ENCODE data around the gene SPTB.

Gene SPTB

DNA sequence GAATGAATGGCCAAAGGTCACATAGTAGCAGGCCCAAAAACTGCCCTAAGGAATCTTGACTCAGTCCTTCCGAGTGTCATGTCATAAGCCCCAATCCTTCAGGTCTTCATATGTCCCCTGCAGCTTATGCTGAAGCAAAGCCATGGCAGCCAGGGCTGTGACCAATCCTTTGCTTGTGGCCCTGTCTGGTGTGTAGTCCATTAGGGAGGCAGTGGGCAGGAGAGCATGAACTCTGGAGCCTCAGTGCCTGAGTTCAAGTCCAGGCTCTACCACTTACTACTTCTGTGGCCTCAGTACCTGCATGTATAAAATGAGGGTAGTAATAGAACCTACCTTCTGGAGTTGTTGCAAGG, 155.2 kb downstream of the SPTB start:
- in situ Hi-C loops (cut with HindIII; ENCODE audit: low pct_unique_long_range_greater_than_20kb, low sequenced_read_pairs), result no loop called here
- TF ChIP-seq JUND (IDR thresholded peaks at IDR 0.05; ENCODE audit: low read depth), result no peak
- no peak for DNase-seq (ENCODE audit: low read depth in 1 of 2, low spot score in 1 of 2)

DNA sequence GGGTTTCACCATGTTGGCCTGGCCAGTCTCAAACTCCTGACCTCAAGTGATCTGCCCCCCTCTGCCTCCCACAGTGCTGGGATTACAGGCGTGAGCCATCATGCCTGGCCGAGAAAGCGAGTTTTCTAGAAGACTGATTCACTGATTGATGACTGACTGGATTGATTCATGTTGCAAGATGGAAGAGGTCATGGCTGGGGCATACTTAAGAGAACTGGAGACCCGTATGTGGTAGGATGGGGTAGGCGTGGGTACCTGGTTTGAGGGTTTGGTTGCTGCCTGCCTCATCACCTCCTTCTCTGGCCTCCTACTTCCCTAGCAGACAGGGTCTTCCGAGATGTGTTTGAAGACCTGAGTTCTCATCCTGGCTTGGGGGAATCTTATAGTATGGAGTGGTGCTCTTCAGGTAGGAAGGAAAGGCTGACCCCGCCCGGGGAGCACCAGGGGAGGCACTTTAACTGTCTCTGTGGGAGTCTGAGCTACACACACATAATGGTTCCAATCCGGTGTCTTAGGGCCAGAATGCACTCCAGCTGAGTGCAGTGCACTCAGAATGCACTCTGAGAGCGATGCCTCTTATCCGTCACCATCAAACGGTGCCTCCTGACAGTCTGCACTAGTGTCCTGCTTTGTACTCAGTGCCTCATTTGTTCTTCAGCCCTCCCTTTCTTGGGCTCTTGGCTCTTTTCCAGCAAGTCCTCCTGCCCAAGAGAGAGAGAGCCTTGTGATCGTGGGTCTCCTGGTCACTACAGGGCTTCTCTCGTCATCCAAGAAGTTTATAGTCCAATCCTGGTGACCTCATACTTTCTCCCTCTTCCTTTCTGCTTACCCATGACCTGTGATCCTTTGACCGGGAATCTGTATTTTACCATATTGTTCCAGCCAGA, 155.8 kb downstream of the SPTB start:
- TF ChIP-seq JUND (IDR thresholded peaks at IDR 0.05; ENCODE audit: low read depth), result no peak
- in situ Hi-C loops (cut with HindIII; ENCODE audit: low pct_unique_long_range_greater_than_20kb, low sequenced_read_pairs), result no loop called here
- no peak for DNase-seq (ENCODE audit: low read depth in 1 of 2, low spot score in 1 of 2)

DNA sequence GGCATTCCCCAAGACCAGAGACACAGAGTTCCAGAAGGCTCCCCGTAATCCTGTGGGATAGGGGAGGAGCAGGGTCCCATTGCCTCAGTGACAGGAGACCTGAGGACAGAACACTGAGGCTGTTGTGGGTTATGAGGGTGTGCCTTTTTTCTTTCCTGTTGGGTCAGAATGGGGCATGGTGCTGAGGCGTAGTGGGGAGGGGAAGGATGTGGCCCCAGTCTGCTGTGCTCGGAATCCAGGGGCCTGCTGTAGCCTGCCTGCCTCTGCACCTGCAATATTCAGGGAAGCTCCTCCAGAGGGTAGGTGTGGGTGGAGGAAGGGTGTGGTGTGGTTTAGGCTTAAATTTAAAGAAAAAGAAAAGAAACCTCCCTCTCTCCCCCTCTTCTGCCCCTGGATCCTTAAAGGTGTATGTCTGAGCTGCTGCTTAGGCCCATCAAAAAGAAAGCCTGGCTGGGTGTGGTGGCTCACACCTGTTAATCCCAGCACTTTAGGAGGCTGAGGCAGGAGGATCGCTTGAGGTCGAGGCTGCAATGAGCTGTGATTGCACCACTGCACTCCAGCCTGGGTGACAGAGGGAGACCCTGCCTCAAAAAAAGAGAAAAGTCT, 156.8 kb downstream of the SPTB start:
- in situ Hi-C loops (cut with HindIII; ENCODE audit: low pct_unique_long_range_greater_than_20kb, low sequenced_read_pairs), result no loop called here
- TF ChIP-seq JUND (IDR thresholded peaks at IDR 0.05; ENCODE audit: low read depth), result no peak
- no peak for DNase-seq (ENCODE audit: low read depth in 1 of 2, low spot score in 1 of 2)

DNA sequence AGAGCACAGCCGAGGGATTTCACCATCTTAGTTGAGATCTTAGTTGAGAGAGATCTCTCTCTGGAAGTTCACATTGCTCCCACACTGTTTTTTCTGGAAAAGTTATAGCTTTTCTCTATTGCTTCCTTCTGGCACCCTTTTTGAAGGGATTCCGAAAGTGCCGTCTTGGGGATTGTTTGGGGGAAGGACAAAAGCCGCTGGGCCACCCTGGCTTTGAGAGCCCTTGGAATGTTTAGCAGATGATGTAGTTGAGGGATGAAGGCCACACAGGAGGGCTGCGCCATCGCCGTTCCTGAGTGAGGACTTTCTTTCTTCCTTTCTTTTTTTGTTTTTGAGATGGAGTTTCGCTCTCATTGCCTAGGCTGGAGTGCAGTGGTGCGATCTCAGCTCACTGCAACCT, 157.8 kb downstream of the SPTB start:
- TF ChIP-seq JUND (IDR thresholded peaks at IDR 0.05; ENCODE audit: low read depth), result no peak
- no peak for DNase-seq (ENCODE audit: low read depth in 1 of 2, low spot score in 1 of 2)
- in situ Hi-C loops (cut with HindIII; ENCODE audit: low pct_unique_long_range_greater_than_20kb, low sequenced_read_pairs), result no loop called here

DNA sequence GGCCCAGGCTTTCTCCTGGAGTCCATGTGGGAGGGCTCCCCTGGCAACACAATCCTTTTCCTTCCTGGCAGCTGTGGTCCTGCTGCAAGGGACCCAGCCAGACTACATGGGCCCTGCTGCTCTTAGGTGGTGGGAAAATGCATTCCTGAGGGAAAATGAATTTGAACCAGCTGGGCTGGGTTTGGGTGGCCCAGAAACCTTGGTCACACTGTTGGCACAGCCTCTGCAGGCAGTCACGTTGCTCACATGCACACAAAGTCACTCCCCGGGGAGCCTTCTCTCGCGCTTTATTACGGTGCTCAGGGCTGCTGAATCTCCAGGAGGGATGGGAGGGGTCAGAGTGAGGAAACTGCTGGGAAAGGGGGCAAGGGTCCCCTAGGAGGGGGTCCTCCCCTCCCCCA, 158.3 kb downstream of the SPTB start:
- no peak for TF ChIP-seq JUND (IDR thresholded peaks at IDR 0.05; ENCODE audit: low read depth)
- in situ Hi-C loops (cut with HindIII; ENCODE audit: low pct_unique_long_range_greater_than_20kb, low sequenced_read_pairs), result no loop called here
- no peak for DNase-seq (ENCODE audit: low read depth in 1 of 2, low spot score in 1 of 2)

DNA sequence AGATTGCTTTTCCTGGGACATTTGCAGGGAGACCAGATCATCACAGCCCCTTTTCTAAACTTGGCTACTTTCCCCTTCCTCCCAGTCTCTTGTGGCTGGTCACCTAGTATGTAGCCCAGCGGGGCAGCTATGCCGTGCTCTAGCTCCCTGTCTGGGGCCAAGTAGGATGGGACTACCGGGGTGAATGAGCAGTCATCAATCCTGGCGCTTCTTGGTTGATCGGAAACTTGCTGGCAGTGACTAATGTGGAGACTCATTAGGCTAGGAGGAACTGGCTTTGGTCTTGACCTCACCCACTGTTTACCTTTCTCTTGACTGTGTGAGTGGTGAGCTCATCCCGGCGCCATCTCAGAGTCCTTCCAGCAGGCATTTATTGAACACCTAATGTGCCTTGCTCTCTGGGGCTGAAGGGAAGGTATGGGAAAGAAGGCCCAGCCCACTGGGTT, 159.6 kb downstream of the SPTB start:
- peak; percentile 63 to 86 for DNase-seq (ENCODE audit: low read depth in 1 of 2, low spot score in 1 of 2)
- no peak for TF ChIP-seq JUND (IDR thresholded peaks at IDR 0.05; ENCODE audit: low read depth)
- in situ Hi-C loops (cut with HindIII; ENCODE audit: low pct_unique_long_range_greater_than_20kb, low sequenced_read_pairs), result no loop called here

DNA sequence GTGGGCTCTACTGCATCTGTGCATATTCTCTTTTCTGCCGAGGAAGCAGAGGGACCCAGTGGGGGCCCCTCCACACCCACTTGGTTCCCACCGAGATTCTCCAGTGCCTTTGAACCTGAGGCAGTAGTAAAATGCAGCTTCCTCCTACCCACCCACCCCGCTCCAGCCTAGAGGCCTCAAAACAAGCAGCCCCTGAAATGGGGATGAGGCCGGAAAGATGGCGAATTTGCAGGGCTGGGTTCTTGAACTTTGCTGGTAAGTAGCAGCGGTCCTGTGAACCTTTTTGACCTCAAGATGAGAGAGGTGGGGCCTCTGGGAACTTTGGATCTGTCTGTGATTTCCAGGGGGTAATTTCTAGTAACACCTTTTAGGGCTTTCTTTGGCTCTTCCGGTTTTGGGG, 160.1 kb downstream of the SPTB start:
- no peak for TF ChIP-seq JUND (IDR thresholded peaks at IDR 0.05; ENCODE audit: low read depth)
- in situ Hi-C loops (cut with HindIII; ENCODE audit: low pct_unique_long_range_greater_than_20kb, low sequenced_read_pairs), result no loop called here
- no peak for DNase-seq (ENCODE audit: low read depth in 1 of 2, low spot score in 1 of 2)

DNA sequence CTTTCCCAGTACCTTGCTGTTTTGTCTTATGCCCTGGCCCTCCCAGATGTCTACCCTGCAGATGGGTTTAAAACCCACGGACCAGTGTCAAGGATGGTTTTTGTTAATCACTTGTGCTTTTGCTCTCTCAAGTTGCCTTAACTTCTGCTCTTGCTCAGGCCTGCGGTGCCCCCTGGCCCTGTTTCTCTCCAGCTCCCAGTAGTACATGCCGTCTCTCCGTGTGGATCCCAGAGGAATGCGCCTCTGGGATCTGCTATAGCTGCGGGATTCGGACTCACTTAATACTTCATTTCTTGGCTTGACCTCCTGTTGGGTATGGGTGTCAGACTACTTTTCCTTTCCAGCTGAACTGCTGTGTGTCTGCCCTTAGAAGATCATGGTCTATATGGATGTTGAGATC, 160.9 kb downstream of the SPTB start:
- in situ Hi-C loops (cut with HindIII; ENCODE audit: low pct_unique_long_range_greater_than_20kb, low sequenced_read_pairs), result no loop called here
- no peak for TF ChIP-seq JUND (IDR thresholded peaks at IDR 0.05; ENCODE audit: low read depth)
- no peak for DNase-seq (ENCODE audit: low read depth in 1 of 2, low spot score in 1 of 2)

DNA sequence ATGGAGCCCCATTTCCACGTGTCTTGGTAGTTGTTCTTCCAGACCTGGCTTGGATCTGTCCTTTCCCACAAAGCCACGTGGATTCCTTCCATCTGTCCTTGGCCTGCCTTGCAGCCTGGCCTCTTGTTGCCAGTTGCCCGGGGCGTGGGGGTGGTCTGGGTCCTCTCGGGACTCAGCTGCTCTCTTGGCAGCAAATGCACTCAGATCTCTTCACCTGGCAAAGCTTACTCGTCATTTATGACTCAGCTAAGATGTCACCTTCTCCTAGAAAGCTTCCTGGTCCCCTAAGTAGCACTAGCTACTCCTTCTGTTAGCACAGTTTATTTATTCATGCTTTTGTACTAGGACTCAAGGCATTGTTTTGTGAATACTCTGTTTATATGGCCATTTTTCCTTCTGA, 161.8 kb downstream of the SPTB start:
- peak in 1 of 2 experiments; percentile 33 for DNase-seq (ENCODE audit: low read depth in 1 of 2, low spot score in 1 of 2)
- in situ Hi-C loops (cut with HindIII; ENCODE audit: low pct_unique_long_range_greater_than_20kb, low sequenced_read_pairs), result no loop called here
- TF ChIP-seq JUND (IDR thresholded peaks at IDR 0.05; ENCODE audit: low read depth), result no peak

DNA sequence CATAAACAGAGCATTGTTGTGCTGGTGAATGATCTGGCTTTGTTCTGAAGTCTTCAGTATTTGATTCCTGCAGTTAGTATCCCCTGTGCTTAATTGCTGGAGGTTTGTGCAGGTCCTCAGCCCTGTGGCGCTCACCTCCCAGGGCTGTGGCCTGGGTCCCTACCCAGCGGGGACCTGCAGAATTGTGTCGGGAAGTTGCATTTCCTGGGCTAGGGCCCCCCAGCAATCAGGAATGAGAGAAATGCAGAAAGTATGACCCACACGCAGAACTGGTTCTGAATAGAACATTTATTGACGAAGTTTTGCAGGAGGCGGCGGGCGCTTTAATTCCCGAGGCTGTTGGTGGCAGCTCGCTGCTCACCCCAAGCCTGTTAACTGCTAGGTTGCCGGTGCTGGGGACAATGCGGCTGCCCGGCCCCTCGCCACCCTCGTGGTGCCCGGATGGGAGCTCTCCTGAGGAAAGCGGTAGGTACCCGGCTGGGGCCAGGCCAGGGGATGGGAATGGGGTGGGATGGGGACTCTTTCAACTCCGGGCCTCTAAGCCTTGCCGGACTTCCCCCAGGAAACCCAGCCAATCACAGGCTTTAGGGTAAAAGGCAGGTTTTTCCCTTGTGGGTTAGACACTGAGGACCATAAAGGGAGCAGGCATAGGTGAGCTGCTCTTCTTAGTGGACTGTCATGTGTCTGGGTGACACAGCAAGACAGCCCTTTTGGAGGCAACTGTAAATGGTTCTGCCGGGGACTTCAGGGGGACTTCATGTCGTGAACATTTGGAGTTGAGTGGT, 163.9 kb downstream of the SPTB start:
- in situ Hi-C loops (cut with HindIII; ENCODE audit: low pct_unique_long_range_greater_than_20kb, low sequenced_read_pairs), result no loop called here
- DNase-seq (ENCODE audit: low read depth in 1 of 2, low spot score in 1 of 2), result peak; percentile 53 to 60
- no peak for TF ChIP-seq JUND (IDR thresholded peaks at IDR 0.05; ENCODE audit: low read depth)

DNA sequence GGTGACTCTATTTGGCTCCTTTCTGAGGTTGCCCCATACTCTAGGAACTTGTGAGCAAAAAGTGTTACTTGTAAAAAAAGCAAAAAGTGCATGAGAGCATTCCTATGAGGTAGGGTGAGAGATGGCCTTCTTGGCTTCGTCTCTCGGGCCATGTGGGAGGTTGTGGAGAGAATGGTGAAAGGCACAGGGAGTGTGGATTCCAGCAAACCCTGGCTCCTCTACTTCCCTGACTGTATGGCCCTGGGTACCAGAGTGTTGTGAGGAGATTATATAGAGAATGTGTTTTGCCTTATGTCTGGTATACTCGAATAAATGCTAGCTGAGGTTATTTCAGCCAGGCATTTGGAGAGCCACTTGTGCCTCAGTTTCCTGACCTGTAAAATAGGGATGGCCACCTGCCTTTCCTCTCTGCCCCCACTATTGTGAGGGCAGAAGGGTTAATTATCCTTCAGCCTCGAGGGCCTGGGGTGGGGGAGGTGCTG, 164.5 kb downstream of the SPTB start:
- in situ Hi-C loops (cut with HindIII; ENCODE audit: low pct_unique_long_range_greater_than_20kb, low sequenced_read_pairs), result no loop called here
- no peak for TF ChIP-seq JUND (IDR thresholded peaks at IDR 0.05; ENCODE audit: low read depth)
- DNase-seq (ENCODE audit: low read depth in 1 of 2, low spot score in 1 of 2), result no peak

DNA sequence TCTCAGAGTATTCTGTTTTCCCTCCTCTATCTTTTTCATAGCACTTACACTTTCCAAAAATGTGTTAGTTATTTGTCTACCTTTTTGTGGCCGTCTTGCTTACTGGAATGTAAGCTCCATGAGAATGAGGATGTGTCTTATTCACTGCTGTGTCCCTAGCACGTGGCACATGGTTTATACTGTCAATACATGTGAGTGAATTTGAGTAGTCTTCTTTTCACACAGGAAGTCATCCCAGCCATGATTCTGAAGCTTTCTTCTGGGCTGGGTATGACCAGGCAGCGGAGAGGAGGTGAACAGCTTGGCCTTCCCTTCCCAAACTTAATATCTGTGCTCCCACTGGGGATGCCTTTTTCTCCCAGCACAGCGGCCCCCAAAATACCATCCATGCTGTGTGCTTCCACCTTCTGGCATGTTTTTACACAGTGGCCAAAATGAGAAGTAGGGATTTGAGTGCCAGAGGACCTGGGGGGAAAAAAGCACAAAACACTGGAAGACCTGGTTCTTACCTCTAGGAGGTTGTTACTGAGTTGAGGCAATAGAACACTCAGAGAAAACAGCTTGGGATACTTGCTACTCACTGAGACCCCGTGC, 165.2 kb downstream of the SPTB start:
- no peak for DNase-seq (ENCODE audit: low read depth in 1 of 2, low spot score in 1 of 2)
- no peak for TF ChIP-seq JUND (IDR thresholded peaks at IDR 0.05; ENCODE audit: low read depth)
- in situ Hi-C loops (cut with HindIII; ENCODE audit: low pct_unique_long_range_greater_than_20kb, low sequenced_read_pairs), result no loop called here

Data from T47D (cell line).